K562 (cell line): ENCODE measurements around the gene RHOV. TPM values are rescaled to one million over a fixed set of nuclear protein-coding genes. Genes with fewer than 3 reads are reported as not detected.
A peak's percentile ranks its signal among the peaks of the same experiment; 100 is the strongest.

Experiments used
- ATF1 ChIP-seq, 2 experiments: fragments of 450-650 bp in 1 of 2; IDR thresholded peaks; 2 replicates each; pipeline ENCODE4 v1.6.1; 2016; ENCODE audit warnings: missing compliant biosample characterization in 1 of 2, missing genetic modification characterization in 1 of 2
- CTCF ChIP-seq, 3 experiments: IDR thresholded peaks in 2 of 3; conservative IDR thresholded peaks in 1 of 3; 2 replicates each; pipeline ENCODE4 v1.5.1; 2011 to 2012; ENCODE audit warnings: low read length in 3 of 3, mild to moderate bottlenecking in 3 of 3, control low read depth in 2 of 3, improper control_type of control experiment in 1 of 3, inconsistent platforms in 1 of 3, low read depth in 1 of 3, mixed read lengths in 1 of 3, moderate library complexity in 1 of 3; ENCODE audit not compliant: insufficient read depth in 2 of 3
- ESRRB ChIP-seq: fragments of 250-450 bp; sonication (Bioruptor Pico); IDR thresholded peaks from 2 replicates; pipeline ENCODE4 v1.5.0; 2020; ENCODE audit warnings: mild to moderate bottlenecking, moderate library complexity, borderline replicate concordance
- HNRNPUL1 ChIP-seq: fragments of 200-400 bp; formaldehyde crosslinking; IDR thresholded peaks from 2 replicates; pipeline ENCODE4 v1.6.1; 2017; ENCODE audit warnings: low read length
- MAZ ChIP-seq, 2 experiments: fragments of 450-650 bp in 1 of 2; sonication (generic) in 1 of 2; formaldehyde crosslinking; IDR thresholded peaks in 1 of 2; conservative IDR thresholded peaks in 1 of 2; 2 replicates each; pipeline versions ENCODE4 v1.4.0 to v1.5.0; 2020; ENCODE audit warnings: mild to moderate bottlenecking in 1 of 2, missing genetic modification reagents in 1 of 2
- MEIS2 ChIP-seq: fragments of 450-650 bp; IDR thresholded peaks from 2 replicates; pipeline ENCODE4 v1.6.1; 2014; ENCODE audit warnings: mild to moderate bottlenecking; ENCODE audit not compliant: partially characterized antibody
- PHF8 ChIP-seq: fragments of 200-600 bp; sonication (generic); IDR thresholded peaks from 2 replicates; pipeline ENCODE4 v1.6.1; 2012; ENCODE audit warnings: mixed run types, mild to moderate bottlenecking, inconsistent platforms, low read length, moderate library complexity, borderline replicate concordance
- RCOR1 ChIP-seq, 2 experiments: IDR thresholded peaks; 2 replicates each; pipeline ENCODE4 v1.6.1; 2012; ENCODE audit warnings: low read depth in 2 of 2, low read length in 2 of 2, borderline replicate concordance in 1 of 2, improper control_type of control experiment in 1 of 2
- SAFB2 ChIP-seq: fragments of 200-400 bp; formaldehyde crosslinking; IDR thresholded peaks from 2 replicates; pipeline ENCODE4 v1.6.1; 2018; ENCODE audit warnings: borderline replicate concordance, low read length, low read depth, moderate library complexity; ENCODE audit not compliant: severe bottlenecking
- SIN3B ChIP-seq: fragments of 450-650 bp; IDR thresholded peaks from 2 replicates; pipeline ENCODE4 v1.6.1; 2017; ENCODE audit warnings: low read depth, mild to moderate bottlenecking, moderate library complexity
- SMAD1 ChIP-seq: fragments of 150-350 bp; IDR thresholded peaks from 2 replicates; pipeline ENCODE4 v1.6.1; 2014; ENCODE audit warnings: low read length, low read depth; ENCODE audit not compliant: partially characterized antibody
- STAT5A ChIP-seq: IDR thresholded peaks from 2 replicates; pipeline ENCODE4 v1.6.1; 2012; ENCODE audit warnings: low read length, inconsistent platforms, borderline replicate concordance
- TBP ChIP-seq: optimal IDR thresholded peaks from 2 replicates; pipeline ENCODE3; 2011; ENCODE audit warnings: low read depth, low read length, improper control_type of control experiment
- TCF7 ChIP-seq: sonication (generic); IDR thresholded peaks from 2 replicates; pipeline ENCODE4 v1.6.1; 2016; ENCODE audit warnings: antibody characterized with exemption, borderline replicate concordance
- ZBTB8A ChIP-seq: fragments of 450-650 bp; IDR thresholded peaks from 2 replicates; pipeline ENCODE4 v1.6.1; 2018; ENCODE audit warnings: mild to moderate bottlenecking, moderate library complexity; ENCODE audit not compliant: partially characterized antibody
- ZFPM2 ChIP-seq: fragments of 250-450 bp; sonication (Bioruptor Pico); IDR thresholded peaks from 2 replicates; pipeline ENCODE4 v1.5.1; 2022; ENCODE audit warnings: mild to moderate bottlenecking
- ZKSCAN8 ChIP-seq: fragments of 200-800 bp; sonication (Bioruptor generic); IDR thresholded peaks from 2 replicates; pipeline ENCODE4 v1.6.1; 2016; ENCODE audit warnings: missing genetic modification characterization, missing compliant biosample characterization
- ZNF134 ChIP-seq: fragments of 250-450 bp; sonication (Bioruptor Pico); conservative IDR thresholded peaks from 2 replicates; pipeline ENCODE4 v1.4.0; 2020
- ZNF408 ChIP-seq: fragments of 250-450 bp; sonication (Bioruptor Pico); IDR thresholded peaks from 2 replicates; pipeline ENCODE4 v1.4.0; 2020; ENCODE audit warnings: low read depth, mild to moderate bottlenecking, moderate library complexity
- ZNF764 ChIP-seq: fragments of 250-450 bp; sonication (Bioruptor Pico); IDR thresholded peaks from 2 replicates; pipeline ENCODE4 v1.4.0; 2020; ENCODE audit warnings: low read depth, mild to moderate bottlenecking, moderate library complexity
- polyA plus RNA-seq, 8 experiments: library from polyadenylated mRNA; depleted of rRNA in 4 of 8; stranded (reverse) in 5 of 8; unstranded in 3 of 8; fragments of >200 nt; fragmentation: Nextera tagmentation in 2 of 8; fragmentation: Illumina TruSeq in 1 of 8; extraction: Ambion mirVana in 2 of 8; extraction: Trizol in 1 of 8; gene quantifications; 2 replicates each; pipeline versions ENCODE4 v1.2.1 to v1.2.3, GENCODE V29; 2011 to 2014; ENCODE audit warnings: inconsistent platforms in 1 of 8, missing spikeins in 1 of 8
- total RNA-seq, 7 experiments: library from RNA; depleted of rRNA in 6 of 7; stranded (reverse); fragments of >200 nt in 6 of 7; fragmentation: Illumina TruSeq in 2 of 7; extraction: Trizol in 2 of 7; gene quantifications; 2 replicates each; pipeline versions ENCODE4 v1.2.1 to v1.2.3, GENCODE V29; 2011 to 2021; ENCODE audit warnings: low replicate concordance in 1 of 7
- TF ChIP-seq, protein P1 (sequence below), 2 experiments: IDR thresholded peaks; 2 replicates each; pipeline ENCODE4 v1.6.1; 2012; ENCODE audit warnings: improper control_type of control experiment in 2 of 2, low read depth in 2 of 2, low read length in 2 of 2, borderline replicate concordance in 1 of 2

Gene RHOV
- total and polyA plus RNA-seq, 9 of the 15 experiments (the other 6 are each of a cell fraction or from before 2014, with no cell fraction given): 0.08 to 2.0 (median 1.1) TPM

- TF ChIP-seq, protein P1, sequence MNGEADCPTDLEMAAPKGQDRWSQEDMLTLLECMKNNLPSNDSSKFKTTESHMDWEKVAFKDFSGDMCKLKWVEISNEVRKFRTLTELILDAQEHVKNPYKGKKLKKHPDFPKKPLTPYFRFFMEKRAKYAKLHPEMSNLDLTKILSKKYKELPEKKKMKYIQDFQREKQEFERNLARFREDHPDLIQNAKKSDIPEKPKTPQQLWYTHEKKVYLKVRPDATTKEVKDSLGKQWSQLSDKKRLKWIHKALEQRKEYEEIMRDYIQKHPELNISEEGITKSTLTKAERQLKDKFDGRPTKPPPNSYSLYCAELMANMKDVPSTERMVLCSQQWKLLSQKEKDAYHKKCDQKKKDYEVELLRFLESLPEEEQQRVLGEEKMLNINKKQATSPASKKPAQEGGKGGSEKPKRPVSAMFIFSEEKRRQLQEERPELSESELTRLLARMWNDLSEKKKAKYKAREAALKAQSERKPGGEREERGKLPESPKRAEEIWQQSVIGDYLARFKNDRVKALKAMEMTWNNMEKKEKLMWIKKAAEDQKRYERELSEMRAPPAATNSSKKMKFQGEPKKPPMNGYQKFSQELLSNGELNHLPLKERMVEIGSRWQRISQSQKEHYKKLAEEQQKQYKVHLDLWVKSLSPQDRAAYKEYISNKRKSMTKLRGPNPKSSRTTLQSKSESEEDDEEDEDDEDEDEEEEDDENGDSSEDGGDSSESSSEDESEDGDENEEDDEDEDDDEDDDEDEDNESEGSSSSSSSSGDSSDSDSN (IDR thresholded peaks at IDR 0.05; ENCODE audit: borderline replicate concordance in 1 of 2, low read depth in 2 of 2, low read length in 2 of 2): peak; percentile 79 to 80; a peak in 2 of 4 replicates
- peak; percentile 52; the same call in 1 of the 2 replicates for TF ChIP-seq PHF8
- no peak for TF ChIP-seq HNRNPUL1
- TF ChIP-seq ZNF134 (CRISPR knock-in tag): no peak
- TF ChIP-seq TBP: peak; percentile 80
- no peak for TF ChIP-seq ESRRB
- TF ChIP-seq ATF1 (CRISPR knock-in tag; IDR thresholded peaks at IDR 0.05): no peak
- TF ChIP-seq ATF1 (tag; IDR thresholded peaks at IDR 0.05): peak; percentile 38
- peak; percentile 80 for TF ChIP-seq MEIS2
- TF ChIP-seq SAFB2: no peak
- peak in 1 of 2 experiments; percentile 43; a peak in 1 of 4 replicates for TF ChIP-seq RCOR1 (IDR thresholded peaks at IDR 0.05; ENCODE audit: borderline replicate concordance in 1 of 2, low read depth in 2 of 2, low read length in 2 of 2)
- TF ChIP-seq ZNF408 (CRISPR knock-in tag): no peak
- TF ChIP-seq ZKSCAN8 (CRISPR knock-in tag): no peak
- TF ChIP-seq SIN3B: no peak
- peak; percentile 51 to 87; a peak in 3 of 4 replicates for TF ChIP-seq MAZ (CRISPR knock-in tag; conservative IDR thresholded peaks at IDR 0.05 in 1 of 2, IDR thresholded peaks at IDR 0.05 in 1 of 2)
- TF ChIP-seq TCF7: no peak
- TF ChIP-seq ZNF764 (CRISPR knock-in tag): no peak
- TF ChIP-seq CTCF (IDR thresholded peaks at IDR 0.05 in 2 of 3, conservative IDR thresholded peaks at IDR 0.05 in 1 of 3; ENCODE audit: insufficient read depth in 2 of 3, low read depth in 1 of 3, low read length in 3 of 3): peak; percentile 66 to 73 (median 68); a peak in 5 of 6 replicates
- no peak for TF ChIP-seq ZBTB8A
- no peak for TF ChIP-seq SMAD1
- no peak for TF ChIP-seq STAT5A
- no peak for TF ChIP-seq ZFPM2
Measured at GRCh38 chr15:40873694-40874561, at the start of gene RHOV (continued).
